ENCODE results near the gene SERPINA1. TPM values are rescaled to one million over a fixed set of nuclear protein-coding genes. Genes with fewer than 3 reads are reported as not detected.

The SERPINA1 gene
- total RNA-seq, 1 experiment from 2014 or later: 0.89 TPM

DNA sequence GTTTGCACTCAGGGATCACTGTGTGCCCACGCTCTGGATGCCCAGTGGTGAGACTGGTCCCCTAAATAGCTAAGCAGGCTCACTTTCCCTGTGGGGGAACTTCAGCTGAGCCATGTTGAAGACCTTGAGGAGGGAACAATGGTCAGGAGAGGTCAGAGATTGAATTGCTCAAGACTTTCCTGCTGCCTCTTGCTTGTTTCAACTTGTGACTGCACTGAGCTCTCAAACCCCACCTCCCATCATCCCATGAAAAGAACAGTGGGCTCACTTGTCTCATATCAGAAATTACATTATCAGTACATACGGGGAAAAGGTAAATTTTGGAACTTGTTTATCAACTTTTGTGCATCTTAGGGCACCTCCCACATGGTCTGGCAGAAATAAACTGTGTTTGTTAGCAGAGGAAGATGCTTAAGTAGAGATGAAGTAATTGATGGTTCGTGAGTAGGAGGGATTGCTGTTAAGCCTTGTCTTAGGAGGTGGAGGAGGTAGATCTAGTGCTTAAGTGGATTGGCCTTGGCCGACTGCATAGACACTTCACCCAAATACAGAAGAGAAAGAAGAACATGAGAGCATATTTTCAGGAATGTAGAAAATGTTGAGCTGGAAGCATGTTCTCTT, 15.0 kb upstream of the SERPINA1 start:
- no peaks in the 10 kb centered on the region for H3K27me3 ChIP-seq
- DNase-seq: no peak
- H3K9me3 ChIP-seq: no peaks in the 10 kb centered on the region; the same call in 1 of the 2 replicates
- H3K4me3 ChIP-seq: no peak overlapping the region
- H3K36me3 ChIP-seq: no peaks in the 10 kb centered on the region

DNA sequence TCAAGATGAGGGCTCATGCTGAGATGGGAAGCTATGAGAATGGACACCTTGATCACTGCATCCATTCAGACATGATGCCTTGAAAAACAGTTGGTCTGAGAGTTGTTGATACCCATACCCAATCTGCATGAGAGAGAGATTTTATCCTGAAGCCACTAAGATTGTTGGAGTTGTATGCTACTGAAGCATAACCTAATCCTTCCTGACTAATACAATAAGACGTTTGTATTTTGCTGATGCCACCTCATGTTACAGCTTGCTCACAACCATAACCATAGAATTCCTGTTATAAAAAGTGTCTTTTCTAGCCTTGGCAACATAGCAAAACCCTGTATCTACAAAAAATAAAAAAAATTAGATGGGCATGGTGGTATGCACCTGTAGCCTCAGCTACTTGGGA, 12.7 kb upstream of the SERPINA1 start:
- no peaks in the 10 kb centered on the region for H3K9me3 ChIP-seq
- DNase-seq: no peak
- H3K36me3 ChIP-seq: no peaks in the 10 kb centered on the region
- no peak overlapping the region for H3K4me3 ChIP-seq
- no peaks in the 10 kb centered on the region for H3K27me3 ChIP-seq

DNA sequence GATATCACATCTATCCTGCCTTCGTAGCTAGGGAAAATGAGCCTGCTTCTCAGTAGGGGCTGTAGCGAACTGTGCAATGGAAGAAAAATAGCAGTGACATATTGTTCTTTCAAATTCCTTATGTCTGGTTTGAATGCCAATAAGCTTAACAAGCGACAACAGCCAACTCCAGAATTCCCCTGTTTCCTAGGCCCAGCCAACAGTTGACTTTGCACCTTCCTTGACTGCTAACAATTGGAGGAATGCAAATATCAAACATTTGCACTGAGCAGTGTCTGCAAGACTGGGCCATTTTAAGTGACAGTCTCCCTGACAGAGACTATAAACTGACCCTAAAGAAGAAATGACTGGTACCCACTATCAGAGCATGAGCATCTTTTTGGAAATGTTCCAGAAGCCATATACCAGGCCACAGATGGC, 12.0 kb upstream of the SERPINA1 start:
- DNase-seq: no peak
- Histone ChIP-seq H3K4me3 (no peak overlapping the region), H3K27me3 (no peaks in the 10 kb centered on the region), H3K9me3 (no peaks in the 10 kb centered on the region), H3K36me3 (no peaks in the 10 kb centered on the region)

DNA sequence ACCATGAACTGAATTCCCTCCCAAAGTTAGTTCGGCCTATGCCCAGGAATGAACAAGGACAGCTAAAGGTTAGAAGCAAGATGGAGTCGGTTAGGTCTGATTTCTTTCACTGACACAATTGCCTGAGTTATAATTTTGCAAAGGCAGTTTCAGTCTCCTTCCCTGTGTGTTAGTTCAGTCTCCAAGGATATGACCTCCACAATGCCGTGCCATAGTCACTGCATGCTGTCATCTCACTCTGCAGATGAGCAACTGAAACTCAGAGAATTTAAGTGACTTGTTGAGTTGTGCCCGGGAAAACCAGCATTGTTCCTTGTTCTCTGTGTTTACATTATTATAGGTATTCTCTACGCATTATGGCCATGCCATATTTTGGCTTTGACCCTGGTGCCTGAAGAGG, 10.1 kb upstream of the SERPINA1 start:
- Histone ChIP-seq H3K36me3 (no peaks in the 10 kb centered on the region), H3K27me3 (no peaks in the 10 kb centered on the region), H3K4me3 (no peak overlapping the region), H3K9me3 (no peaks in the 10 kb centered on the region)
- no peak for DNase-seq

DNA sequence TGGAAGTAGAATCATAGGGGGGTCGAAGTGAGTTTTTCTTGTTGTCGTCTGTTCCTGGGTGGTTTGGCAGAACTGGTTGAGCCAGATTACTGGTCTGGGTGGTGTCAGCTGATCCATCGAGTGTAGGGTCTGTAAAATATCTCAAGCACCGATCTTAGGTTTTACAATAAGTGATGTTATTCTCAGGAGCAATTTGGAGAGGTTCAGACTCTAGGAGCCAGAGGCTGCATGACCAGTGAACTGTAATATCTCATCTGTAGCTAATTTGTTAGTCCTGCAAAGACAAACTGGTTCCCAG, 9.7 kb upstream of the SERPINA1 start:
- no peaks in the 10 kb centered on the region for H3K36me3 ChIP-seq
- H3K4me3 ChIP-seq: no peak overlapping the region
- no peaks in the 10 kb centered on the region for H3K27me3 ChIP-seq
- no peak for DNase-seq
- H3K9me3 ChIP-seq: no peaks in the 10 kb centered on the region

DNA sequence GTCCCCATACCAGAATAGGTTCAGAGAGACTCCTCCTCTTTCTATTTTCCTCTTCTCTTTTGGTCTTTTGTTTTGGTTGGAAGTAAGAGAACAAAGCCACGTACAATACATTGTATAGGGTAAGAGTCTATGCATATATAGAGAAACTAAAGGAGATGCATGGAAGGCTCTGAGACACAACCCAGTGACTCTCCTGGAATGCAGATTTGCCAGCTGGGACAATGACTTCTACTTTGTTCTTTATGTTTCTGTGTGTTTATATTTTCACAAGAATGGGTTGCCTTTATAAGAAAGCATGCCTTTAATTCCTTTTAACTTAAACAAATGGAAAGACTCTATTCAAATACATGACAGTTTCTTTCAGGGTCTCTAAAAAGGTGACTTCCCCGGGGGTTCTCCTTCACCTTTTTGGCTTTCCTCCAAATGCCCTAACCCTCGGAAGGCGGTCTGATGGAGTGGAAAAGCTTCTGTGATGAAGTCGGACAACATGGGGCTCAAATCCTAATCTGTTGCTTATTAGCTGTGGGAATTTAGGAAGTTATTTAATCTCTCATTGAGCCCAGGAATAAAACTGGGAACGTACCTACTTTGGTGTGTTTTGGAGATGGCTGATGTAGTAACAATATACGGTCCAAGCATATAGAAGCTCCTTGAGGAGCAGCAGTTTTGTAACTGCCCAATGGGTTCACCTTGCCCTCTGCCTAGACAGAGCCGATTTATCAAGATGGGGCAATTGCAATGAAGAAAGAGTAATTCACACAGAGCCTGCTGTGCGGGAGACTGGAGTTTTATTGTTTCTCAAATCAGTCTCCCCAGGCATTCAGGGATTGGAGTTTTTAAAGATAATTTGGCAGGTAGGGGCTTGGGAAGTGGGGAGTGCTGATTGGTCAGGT, 9.1 kb upstream of the SERPINA1 start:
- Histone ChIP-seq H3K27me3 (no peaks in the 10 kb centered on the region), H3K9me3 (no peaks in the 10 kb centered on the region), H3K36me3 (no peaks in the 10 kb centered on the region), H3K4me3 (no peak overlapping the region)
- no peak for DNase-seq

DNA sequence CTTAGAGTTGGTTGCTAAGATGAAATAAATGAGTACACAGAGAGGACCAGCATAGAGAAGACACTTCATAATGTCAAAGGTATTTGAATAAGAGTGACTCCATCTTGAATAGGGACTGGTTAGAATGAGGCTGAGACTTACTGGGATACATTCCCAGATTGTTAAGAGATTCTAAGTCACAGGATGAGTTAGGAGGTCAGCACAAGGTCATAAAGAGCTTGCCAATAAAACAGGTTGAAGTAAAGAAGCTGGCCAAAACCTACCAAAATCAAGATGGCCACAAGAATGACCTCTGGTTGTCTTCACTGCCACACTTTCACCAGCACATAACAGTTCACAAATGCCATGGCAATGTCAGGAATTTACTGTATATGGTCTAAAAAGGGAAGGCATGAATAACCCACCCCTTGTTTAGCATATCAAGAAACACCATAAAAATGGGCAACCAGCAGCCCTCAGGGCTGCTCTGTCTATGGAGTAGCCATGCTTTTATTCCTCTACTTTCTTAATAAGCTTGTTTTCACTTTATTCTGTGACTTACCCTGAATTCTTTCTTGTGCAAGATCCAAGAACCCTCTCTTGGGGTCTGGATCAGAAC, 8.3 kb upstream of the SERPINA1 start:
- Histone ChIP-seq H3K9me3 (no peaks in the 10 kb centered on the region), H3K27me3 (no peaks in the 10 kb centered on the region), H3K4me3 (no peak overlapping the region), H3K36me3 (no peaks in the 10 kb centered on the region)
- no peak for DNase-seq

DNA sequence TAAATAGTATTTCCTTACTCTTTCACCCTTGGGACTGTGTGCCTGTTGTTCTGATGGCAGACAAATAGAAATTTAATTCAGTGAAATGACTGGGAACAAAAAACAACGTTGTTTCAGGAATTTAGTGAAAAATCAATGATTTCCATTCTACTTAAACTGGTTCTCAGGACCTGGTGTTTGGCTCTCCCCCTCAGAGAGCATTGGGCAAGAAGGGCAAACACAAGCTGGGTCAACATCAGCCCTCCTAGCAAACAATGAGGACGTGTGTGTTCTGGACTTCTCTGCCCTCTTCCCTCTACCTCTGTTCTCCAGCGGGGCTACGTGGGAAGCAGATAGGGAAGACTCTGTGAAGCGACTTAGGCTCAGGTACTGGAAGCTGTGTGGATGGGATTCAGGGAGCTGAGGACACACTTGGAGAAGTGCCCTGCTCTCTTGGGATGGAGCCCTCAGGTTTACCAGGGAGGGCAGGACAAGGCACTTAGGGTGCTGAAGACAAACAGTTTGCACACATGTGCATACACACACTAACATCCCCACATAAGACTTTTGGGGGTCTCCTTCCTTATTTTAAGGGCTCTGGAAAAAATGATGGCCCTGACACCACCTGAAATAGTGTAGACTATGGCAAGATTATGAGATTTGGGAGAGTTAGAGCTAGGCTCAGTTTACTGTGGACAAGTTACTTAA, 7.6 kb upstream of the SERPINA1 start:
- no peaks in the 10 kb centered on the region for H3K27me3 ChIP-seq
- no peaks in the 10 kb centered on the region for H3K36me3 ChIP-seq
- H3K4me3 ChIP-seq: no peak overlapping the region
- H3K9me3 ChIP-seq: no peaks in the 10 kb centered on the region
- DNase-seq: no peak

DNA sequence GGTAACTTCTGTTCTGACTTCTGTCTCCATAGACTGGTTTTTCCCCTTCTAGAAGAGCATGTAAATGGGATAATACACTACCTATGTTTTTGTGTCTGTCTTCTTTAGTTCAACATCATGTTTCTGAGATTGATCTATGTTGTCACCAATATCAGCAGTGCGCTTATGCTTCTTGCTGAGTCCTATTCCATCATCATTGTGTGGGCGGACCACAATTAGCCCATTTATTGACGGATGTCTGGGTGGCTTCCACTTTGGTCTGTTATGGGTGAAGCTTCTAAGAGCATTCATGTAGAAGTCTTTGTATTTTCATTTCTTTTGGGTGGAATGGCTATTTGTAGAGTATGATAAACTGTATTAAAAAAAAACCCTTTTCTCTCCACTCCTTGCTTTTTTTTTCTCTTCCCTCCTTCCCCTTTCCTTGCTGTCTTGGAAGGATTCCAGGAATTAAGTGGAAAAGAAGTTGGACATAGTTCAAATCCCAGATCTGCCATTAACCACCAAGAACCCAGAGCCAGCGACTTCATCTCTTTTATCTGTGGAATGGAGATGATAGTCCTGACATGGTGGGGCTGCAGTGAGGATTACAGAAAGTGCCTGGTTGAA, 7.0 kb upstream of the SERPINA1 start:
- Histone ChIP-seq H3K9me3 (no peaks in the 10 kb centered on the region), H3K36me3 (no peaks in the 10 kb centered on the region), H3K27me3 (no peaks in the 10 kb centered on the region), H3K4me3 (no peak overlapping the region)
- DNase-seq: no peak

DNA sequence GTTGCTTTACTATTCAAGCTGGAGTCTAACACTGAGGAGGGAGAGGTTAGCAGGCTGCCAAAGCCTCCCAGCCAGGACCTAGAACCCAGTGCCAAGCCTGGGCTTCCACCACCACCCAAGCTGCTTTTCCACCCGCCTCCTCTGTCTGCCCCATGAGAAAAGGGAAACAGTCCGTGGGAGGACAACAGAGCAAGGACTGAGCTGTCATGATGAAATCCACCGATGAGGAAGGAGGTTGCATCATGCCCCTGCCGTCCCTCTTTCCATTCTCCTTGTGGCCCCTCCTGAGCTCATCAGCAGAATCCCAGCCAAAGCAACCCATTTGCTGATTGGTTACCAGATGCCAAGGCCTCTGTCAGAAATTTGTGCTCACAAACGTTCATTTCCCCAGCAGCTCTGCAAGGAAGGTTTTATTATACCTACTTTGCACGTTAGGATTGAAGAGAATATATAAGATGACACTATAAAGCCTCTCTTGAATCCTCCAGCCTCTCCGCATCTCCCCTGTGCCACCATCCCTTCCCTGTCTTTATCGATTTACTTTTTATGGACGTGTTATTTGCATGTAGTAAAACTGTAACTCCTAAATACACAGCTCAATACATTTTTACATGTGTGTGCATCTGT, 6.3 kb upstream of the SERPINA1 start:
- Histone ChIP-seq H3K4me3 (no peak overlapping the region), H3K9me3 (no peaks in the 10 kb centered on the region), H3K27me3 (no peaks in the 10 kb centered on the region), H3K36me3 (no peaks in the 10 kb centered on the region)
- DNase-seq: peak; percentile 61

DNA sequence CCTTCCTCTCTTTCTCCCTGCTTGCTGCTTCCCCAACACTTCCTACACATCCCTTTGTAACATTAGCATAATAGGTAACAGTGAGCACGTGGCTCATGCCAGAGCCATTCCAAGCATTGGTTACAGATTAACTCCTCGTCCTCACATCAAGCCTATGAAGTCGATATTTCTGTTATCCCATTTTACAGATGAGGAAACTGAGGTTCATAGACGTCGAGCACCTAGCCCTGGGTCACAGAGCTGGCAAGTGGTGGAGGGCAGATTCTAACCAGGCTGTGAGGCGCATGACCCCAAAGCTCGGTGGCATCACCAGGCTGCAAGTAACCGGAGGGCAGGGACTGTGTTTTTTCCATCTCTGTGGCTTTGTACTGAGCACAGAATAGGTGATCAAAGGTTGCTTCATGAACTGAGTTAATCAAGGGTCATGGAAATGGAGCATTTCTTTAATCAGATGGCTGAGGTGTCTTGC, 5.7 kb upstream of the SERPINA1 start:
- Histone ChIP-seq H3K4me3 (no peak overlapping the region), H3K36me3 (no peaks in the 10 kb centered on the region), H3K27me3 (no peaks in the 10 kb centered on the region), H3K9me3 (no peaks in the 10 kb centered on the region)
- no peak for DNase-seq

DNA sequence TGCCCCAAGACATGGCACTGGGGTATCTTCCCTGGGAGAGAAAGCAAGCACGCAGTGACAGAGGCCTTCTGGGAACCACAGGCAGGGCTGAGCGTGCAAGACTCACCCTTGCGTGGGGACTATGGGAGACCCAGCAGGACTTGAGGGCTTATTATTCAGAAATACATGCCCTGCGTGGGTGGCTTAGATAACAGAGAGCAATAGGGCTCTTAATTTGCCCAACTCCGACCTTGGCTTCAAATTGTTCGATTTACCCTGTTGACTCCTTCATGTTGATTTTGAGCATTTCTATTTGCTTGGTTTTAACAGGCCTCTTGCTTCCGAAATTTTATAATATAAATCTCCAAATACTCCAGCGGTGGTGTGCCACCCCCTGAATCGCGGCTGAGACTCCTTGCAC, 5.1 kb upstream of the SERPINA1 start:
- no peak overlapping the region for H3K4me3 ChIP-seq
- H3K36me3 ChIP-seq: no peaks in the 10 kb centered on the region
- H3K27me3 ChIP-seq: no peaks in the 10 kb centered on the region
- H3K9me3 ChIP-seq: no peaks in the 10 kb centered on the region
- no peak for DNase-seq

DNA sequence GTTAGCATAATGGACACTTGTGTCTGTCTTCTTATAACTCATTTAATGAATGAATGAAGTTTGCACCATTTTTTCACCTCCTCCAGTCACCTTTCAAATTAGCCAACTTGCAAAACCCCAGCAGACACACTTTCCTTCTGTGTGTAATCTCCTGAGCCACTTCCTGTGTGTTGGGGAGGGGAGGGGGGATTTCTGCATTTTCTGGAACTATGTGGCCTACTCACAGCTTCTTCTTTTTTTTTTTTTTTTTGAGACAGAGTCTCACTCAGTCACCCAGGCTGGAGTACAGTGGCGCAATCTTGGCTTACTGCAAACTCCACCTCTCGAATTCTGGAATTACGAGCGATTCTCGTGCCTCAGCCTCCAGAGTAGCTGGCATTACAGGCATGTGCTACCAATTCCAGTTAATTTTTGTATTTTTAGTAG, 4.1 kb upstream of the SERPINA1 start:
- H3K4me3 ChIP-seq: no peak overlapping the region
- DNase-seq: peak; percentile 6

DNA sequence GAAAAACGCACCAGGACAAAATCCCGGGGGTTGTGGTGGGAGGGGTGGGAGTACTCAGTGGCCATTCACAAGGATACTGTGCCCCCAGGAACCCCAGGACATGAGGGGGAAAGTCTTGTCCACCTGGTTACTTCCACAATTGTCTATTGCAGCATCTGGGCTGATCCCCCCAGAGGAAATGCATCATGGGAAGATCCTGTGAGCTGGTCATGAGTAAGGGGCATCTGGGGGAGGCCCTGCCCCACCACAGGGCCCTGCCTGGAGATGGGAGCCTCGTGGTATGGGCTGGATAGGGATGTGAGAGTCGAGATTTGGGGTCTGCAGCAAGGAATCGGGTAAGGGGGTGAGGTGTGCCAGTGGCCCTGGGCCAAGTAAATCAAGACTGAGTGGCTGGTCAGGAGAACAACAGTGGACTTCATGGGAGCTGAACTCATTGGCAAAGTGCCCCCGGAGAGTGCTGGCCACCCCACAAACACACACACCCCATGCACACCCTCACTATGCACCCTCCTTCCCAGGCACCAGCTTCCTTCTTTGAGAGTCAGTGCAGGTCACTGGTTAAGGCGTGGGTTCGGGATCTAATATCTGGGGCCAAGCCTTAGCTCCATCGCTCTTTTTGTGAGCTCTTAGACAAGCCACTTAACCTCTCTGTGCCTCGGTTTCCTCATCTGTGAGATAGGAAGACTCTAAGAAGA, 3.0 kb upstream of the SERPINA1 start:
- DNase-seq: no peak
- H3K36me3 ChIP-seq: no peaks in the 10 kb centered on the region
- no peaks in the 10 kb centered on the region for H3K27me3 ChIP-seq
- H3K4me3 ChIP-seq: no peak overlapping the region
- no peaks in the 10 kb centered on the region for H3K9me3 ChIP-seq

More for the DNA sequence above, 4.1 kb upstream of the SERPINA1 start:
- H3K27me3 ChIP-seq: no peaks in the 10 kb centered on the region
- H3K9me3 ChIP-seq: no peaks in the 10 kb centered on the region
- no peaks in the 10 kb centered on the region for H3K36me3 ChIP-seq

DNA sequence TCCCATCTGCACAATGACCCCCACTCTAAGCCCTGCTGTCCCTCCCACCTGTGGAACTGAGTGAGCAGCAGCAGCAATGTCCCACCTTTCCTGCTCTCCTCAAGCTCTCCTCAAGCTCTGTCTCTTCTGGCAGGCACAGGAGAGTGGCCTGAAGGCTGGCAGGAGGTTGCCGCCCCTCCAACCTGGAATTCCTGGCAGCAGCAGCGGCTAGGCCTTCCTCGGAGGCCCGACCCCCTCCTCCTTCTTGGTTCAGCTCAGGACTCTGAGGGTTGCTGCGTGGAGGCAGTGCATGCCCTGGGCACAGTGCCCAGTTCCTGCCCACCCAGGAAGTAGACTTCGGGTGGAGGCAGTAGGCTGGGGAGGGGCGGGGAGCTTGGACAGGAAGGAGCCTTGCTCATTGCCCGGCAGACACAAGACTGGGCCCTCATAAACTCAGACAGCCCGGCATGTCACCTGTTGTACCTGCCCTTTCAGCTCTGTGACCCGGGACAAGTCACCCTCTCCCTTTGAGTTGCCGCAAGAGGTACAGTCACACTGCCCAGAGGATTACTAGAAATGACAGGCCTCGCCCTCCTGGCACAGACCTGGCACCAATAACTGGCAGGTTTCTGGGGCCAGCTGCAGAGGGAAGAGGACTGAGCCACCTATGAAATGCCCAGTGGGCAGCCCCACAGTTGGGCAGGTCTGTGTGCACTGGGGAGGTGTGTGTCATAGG, 2.1 kb upstream of the SERPINA1 start:
- Histone ChIP-seq H3K36me3 (no peaks in the 10 kb centered on the region), H3K4me3 (no peak overlapping the region), H3K9me3 (no peaks in the 10 kb centered on the region), H3K27me3 (no peaks in the 10 kb centered on the region)
- peak; percentile 60 for DNase-seq
